NCI-H446 treated with DMSO at 0.1 percent for 48 hours (cell line): ENCODE results near the gene ACTR3.
"Not testable (repeated sequence)": the region's sequence is repeated elsewhere in the genome, so short reads cannot be mapped to it uniquely, and the experiment has no call there.

Experiments
- DNase-seq: peaks from one replicate; lab custom pipeline; 2025; lab: John Stamatoyannopoulos, UW

ACTR3 gene

DNA sequence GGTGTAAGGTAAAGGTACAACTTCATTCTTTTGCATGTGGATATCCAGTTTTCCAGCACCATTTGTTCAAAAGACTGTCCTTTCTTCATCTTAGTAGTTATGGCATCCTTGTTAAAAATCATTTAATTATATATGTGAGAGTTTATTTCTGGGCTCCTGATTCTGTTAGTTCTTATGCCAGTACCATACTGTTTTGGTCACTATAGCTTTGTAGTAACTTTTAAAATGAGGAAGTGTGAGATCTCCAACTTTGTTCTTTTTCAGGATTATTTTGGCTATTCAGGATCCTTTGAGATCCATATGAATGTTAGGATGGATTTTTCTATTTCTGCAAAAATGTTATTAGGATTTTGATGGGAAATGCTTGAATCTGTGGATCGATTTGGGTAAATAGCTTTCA is 16.8 kb downstream of the ACTR3 start:
- DNase-seq: no peak

DNA sequence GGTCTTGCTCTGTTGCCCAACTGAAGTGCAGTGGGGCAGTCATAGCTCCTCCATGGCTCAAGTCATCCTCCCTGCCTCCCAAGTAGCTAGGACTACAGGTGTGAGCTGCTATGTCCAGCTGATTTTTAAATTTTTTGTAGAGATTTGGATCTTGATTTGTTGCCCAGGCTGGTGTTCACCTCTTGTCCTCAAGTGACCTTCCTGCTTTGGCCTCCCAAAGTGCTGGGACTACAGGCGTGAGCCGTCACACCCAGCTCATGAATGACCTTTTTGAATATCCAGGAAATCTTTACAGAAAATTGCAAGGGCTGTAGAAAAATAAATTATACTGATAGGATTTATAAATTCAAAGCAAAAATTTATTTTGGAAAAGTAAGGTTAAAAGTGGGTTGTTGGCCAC is 17.4 kb downstream of the ACTR3 start:
- no peak for DNase-seq

- DNase-seq: no peak
These were observed 20.3 kb downstream of the ACTR3 start for GRCh38 chr2:113910110-113910717.

GRCh38 chr2:113910967-113911678 is 21.2 kb downstream of the ACTR3 start:
- DNase-seq: no peak

- DNase-seq: no peak
These were observed 25.4 kb downstream of the ACTR3 start for GRCh38 chr2:113915082-113915819.

GRCh38 chr2:113918229-113918628 is 28.3 kb downstream of the ACTR3 start:
- no peak for DNase-seq

DNA sequence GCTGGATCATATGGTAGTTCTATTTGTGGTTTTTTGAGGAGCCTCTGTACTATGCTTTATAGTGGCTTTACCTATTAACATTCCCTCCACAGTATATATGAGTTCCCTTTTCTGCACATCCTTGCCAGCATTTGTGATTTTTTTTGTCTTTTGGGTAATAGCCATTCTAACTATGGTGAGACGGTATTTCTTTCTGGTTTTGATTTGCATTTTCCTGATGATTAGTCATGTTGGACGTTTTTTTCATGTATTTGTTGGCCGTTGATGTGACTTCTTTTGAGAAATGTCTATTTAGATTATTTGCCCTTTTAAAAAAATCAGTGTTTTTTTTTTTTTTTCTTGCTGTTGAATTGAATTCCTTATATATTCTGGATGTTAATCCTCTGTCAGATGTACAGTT is 31.1 kb downstream of the ACTR3 start:
- DNase-seq: no peak

DNA sequence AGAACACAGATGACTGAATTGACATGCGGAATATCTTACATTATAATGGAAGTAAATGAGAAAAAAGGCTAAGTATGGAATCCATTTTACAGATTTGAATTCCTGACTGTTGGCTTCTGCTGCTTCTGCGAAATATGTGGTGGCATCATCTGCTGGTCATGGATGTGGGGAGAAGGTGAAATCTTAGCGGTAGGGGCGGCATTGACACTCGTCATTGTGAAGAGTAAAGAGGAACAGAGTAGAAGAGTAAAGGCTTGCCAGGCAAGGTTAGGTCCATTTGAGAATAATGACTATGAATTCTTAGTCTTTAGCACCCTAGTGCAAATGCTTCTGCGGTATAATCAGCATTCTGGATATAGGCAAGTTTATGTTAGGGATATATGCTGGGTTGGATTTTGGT is 32.4 kb downstream of the ACTR3 start:
- DNase-seq: no peak

GRCh38 chr2:113922784-113923183 is 32.9 kb downstream of the ACTR3 start:
- no peak for DNase-seq

DNA sequence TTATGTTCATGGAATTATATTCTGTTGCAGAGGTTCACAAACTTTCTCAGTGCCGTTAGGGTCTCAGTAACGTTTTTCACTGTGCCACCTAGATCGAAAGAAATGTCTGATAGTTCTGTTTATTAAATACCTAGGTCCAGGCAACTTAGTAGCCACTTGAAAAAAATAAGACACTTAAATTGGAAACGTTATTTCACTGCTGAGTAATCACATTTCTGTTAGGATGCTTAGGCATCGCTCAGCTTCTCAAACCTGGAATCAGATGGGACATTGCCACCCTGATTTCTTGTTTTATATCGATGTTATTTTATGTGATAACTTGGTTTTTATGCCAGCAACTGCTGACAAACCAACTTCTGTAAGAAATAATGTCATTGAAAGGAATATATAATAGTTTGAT is 36.0 kb downstream of the ACTR3 start:
- DNase-seq: no peak

DNA sequence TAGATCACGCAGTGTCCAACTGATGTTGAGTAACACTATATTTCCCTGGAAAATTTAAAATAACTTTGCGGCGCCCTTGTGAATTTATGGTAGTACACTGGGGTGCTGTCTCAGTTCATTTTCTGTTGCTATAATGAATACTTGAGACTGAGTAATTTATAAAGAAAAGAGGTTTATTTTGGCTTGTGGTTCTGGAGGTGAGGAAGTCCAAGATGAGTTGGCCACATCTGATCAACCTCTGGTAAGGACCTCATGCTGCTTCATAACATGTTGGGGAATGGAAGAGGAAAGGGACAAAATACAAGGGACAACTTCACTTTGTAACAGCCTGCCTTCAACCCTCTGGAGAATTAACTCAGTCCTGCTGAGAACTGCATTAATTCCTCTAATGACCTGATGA is 36.4 kb downstream of the ACTR3 start:
- DNase-seq: no peak

DNA sequence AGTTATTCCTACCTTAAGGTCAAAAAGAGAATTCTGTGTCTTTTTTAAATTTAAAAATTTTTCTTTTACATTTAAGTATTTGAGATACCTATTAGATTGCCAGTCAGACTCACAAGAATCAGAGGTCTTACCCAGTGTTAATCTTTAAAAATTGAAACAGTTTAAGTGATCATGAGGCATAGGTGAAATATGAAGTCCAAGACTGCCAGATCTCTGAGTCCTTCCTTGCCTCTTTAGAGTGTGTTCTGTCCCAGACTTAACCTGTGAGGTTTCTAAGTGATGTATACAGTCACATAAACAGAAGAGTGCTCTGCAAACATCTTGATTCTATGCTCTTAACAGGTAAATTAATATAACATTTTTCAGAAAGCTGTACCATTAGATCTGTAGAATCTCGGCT is 40.6 kb downstream of the ACTR3 start:
- no peak for DNase-seq

GRCh38 chr2:113937501-113937900 is 47.6 kb downstream of the ACTR3 start:
- no peak for DNase-seq

DNA sequence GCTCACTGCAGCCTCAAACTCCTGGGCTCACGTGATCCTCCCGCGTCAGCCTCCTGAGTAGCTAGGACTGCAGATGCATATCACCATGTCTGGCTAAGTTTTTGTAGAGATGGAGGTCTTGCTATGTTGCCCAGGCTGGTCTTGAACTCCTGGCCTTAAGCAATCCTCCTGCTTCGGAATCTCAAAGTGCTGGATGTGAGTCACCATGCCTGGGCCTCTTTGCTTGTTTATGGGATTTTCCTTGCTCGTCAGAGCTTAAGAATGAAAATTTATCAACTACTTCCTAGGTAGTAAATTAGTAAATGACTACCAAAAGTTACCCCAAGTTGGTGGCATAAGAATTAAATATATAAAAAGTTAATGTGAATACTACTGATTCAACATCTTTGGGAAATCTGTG is 51.0 kb downstream of the ACTR3 start:
- DNase-seq: no peak

- DNase-seq: not testable (repeated sequence)
These were observed 55.9 kb downstream of the ACTR3 start for GRCh38 chr2:113945784-113946183.

- not testable (repeated sequence) for DNase-seq
These were observed 61.0 kb downstream of the ACTR3 start for GRCh38 chr2:113950906-113951305.

GRCh38 chr2:113961000-113961399 is 71.1 kb downstream of the ACTR3 start:
- no peak for DNase-seq

DNA sequence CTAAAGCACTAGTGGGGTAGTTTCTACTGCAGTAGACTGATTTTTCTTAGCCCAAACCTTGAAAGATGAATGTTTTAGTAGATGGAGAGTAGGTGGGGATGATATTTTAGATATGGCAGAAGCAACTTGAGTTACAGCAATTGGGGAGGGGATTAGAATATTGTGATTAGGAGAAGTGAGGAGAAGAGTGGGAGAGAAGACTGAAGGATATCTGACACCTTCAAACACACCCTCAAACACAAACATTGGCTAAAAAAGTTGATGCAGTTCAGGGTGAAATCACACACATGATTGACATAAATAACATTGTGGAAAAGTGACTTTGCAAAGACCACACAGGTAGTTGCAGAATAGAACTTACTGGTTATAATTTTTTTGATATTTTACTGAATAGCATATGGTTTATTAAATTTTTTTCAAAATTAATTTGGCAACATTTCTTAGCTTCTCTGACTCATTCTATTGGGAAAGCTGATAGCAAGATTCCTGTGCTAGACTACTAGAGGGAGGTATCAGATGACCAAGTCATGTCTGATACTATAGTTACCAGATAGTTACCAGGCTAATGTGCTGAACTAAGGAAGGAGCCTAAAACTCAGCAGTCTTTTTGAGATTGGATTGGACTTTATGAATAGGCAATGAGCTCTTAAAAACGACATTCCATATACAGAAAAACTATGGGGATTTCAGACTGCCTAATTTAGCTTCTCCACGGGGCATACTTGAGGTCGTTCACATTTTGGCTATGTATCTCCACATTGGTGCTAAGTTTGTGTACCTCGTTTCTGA is 73.0 kb downstream of the ACTR3 start:
- DNase-seq: no peak

DNA sequence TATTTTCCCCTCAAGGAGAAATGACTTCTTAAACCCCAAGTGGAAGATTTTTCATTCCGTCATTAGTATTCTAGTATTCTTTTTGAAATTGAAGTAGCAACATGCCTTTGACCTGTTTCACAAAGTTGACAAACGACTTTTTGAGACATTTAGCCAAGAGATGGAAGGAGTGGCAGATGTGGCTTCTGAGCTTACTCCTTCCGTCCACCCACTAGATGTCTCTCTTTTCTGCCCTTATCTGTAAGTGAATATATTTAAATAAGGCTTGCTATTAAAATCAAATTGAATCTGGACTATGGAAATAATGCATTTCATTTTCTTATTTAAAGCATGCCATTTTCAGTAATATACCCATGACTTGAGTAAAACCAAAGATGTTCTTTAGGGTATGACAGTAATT is 74.1 kb downstream of the ACTR3 start:
- DNase-seq: no peak

GRCh38 chr2:113964436-113964835 is 74.5 kb downstream of the ACTR3 start:
- DNase-seq: no peak

- DNase-seq: no peak
These were observed 75.3 kb downstream of the ACTR3 start for GRCh38 chr2:113965228-113965627.

- DNase-seq: no peak
These were observed 75.8 kb downstream of the ACTR3 start for GRCh38 chr2:113965644-113966043.

DNA sequence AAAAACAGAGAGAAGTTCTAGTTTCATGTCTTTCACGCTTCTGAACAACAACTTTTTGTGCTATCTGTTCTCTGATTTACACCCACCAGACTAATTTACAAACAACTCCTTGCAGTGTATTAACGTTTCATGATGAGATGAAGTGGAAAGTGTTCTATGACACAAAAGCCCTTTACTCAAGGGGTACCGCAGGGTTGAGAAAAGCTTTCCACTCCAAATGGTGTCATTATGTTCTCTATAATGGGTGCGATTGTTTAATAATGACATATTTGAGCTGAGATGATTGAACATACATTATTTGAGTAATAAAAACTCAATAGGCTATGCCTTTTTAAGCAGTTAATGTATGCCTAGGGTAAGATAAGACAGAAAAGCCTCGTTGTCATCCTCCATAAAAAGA is 76.3 kb downstream of the ACTR3 start:
- no peak for DNase-seq
